Mucosa of rectum (tissue), 2 donors: ENCODE data around the gene GYPB.
"Not testable (repeated sequence)": the region's sequence is repeated elsewhere in the genome, so short reads cannot be mapped to it uniquely, and the experiment has no call there.

Source experiments
- H3K27ac ChIP-seq, 2 donors: one replicate each; pipeline ENCODE4 v1.7.0; 2013; ENCODE audit warnings: inconsistent platforms in 2 of 2, low read depth in 2 of 2, low read length in 2 of 2
- H3K27me3 ChIP-seq, 2 donors: one replicate each; pipeline ENCODE4 v1.7.0; 2013; ENCODE audit warnings: low read length in 2 of 2; ENCODE audit not compliant: control insufficient read depth in 2 of 2, insufficient read depth in 2 of 2
- H3K36me3 ChIP-seq, 2 donors: one replicate each; pipeline ENCODE4 v1.7.0; 2013; ENCODE audit warnings: low read length in 2 of 2; ENCODE audit not compliant: control insufficient read depth in 2 of 2, insufficient read depth in 2 of 2
- H3K4me1 ChIP-seq, 2 donors: one replicate each; pipeline ENCODE4 v1.7.0; 2013; ENCODE audit warnings: low read length in 2 of 2, mild to moderate bottlenecking in 1 of 2; ENCODE audit not compliant: control insufficient read depth in 2 of 2, insufficient read depth in 2 of 2
- H3K4me3 ChIP-seq, 2 donors: one replicate each; pipeline ENCODE4 v1.7.0; 2013; ENCODE audit warnings: low read length in 2 of 2
- H3K9ac ChIP-seq, 2 donors: one replicate each; pipeline ENCODE4 v1.7.0; 2013; ENCODE audit warnings: low read length in 2 of 2, low read depth in 1 of 2, mild to moderate bottlenecking in 1 of 2
- H3K9me3 ChIP-seq, 2 donors: one replicate each; pipeline ENCODE4 v1.7.0; 2013; ENCODE audit warnings: low read length in 2 of 2; ENCODE audit not compliant: control insufficient read depth in 2 of 2
- donor health status: healthy.
- donor health status: Normal muscosa, but diverticular disease.

The GYPB gene

GRCh38 chr4:144019277-144019676 is at the start of gene GYPB:
TSS of gene GYPB (minus strand) at chr4:144019380. CDS start at chr4:144019287, 93 bp downstream.
- H3K27me3 ChIP-seq, H3K36me3 ChIP-seq, H3K9ac ChIP-seq, H3K9me3 ChIP-seq, H3K27ac ChIP-seq, H3K4me1 ChIP-seq, H3K4me3 ChIP-seq: not testable (repeated sequence)

DNA sequence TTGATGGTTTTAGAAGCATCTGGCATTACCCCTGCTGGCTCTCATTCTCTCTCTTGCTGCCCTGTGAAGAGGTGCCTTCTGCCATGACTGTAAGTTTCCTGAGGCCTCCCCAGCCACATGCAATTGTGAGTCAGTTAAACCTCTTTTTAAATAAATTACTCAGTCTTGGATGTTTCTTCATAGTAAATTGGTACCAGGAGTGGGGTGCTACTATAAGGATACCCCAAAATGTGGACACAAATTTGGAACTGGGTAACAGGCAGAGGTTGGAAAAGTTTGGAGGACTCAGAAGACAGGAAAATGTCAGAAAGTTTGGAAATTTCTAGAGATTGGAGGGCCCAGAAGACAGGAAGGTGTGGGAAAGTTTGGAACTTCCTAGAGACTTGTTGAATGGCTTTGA is 42.4 kb upstream of the GYPB start:
- H3K36me3 ChIP-seq, H3K9me3 ChIP-seq, H3K27ac ChIP-seq, H3K4me3 ChIP-seq, H3K9ac ChIP-seq, H3K4me1 ChIP-seq, H3K27me3 ChIP-seq: not testable (repeated sequence)

GRCh38 chr4:144060234-144060859 is 41.2 kb upstream of the GYPB start:
- not testable (repeated sequence) for H3K4me1 ChIP-seq, H3K27ac ChIP-seq, H3K9ac ChIP-seq, H3K4me3 ChIP-seq, H3K27me3 ChIP-seq, H3K36me3 ChIP-seq, H3K9me3 ChIP-seq

GRCh38 chr4:144056800-144057199 is 37.6 kb upstream of the GYPB start:
- Histone ChIP-seq H3K9ac (no peak overlapping the region), H3K27me3 (no peaks in the 10 kb centered on the region), H3K9me3 (no peaks in the 10 kb centered on the region), H3K4me1 (no peaks in the 10 kb centered on the region), H3K27ac (no peak overlapping the region), H3K4me3 (no peak overlapping the region), H3K36me3 (no peaks in the 10 kb centered on the region)

GRCh38 chr4:144055336-144055735 is 36.2 kb upstream of the GYPB start:
- H3K4me1 ChIP-seq, H3K9ac ChIP-seq, H3K36me3 ChIP-seq, H3K27me3 ChIP-seq, H3K27ac ChIP-seq, H3K4me3 ChIP-seq, H3K9me3 ChIP-seq: not testable (repeated sequence)

DNA sequence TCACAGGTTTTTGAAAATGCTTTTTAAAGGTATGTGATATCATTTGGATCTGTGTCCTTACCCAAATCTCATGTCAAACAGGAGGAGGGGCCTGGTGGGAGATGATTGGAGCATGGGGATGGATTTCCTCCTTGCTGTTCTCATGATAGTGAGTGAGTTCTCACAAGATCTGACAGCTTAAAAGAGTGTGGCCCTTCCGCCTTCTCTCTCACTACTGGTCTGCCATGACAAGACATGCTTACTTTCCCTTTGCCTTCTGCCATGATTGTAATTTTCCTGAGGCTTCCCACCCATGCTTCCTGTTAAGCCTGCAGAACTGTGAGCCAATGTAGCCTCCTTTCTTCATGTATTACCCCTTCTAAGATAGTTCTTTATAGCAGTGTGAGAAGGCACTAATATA is 32.3 kb upstream of the GYPB start:
- not testable (repeated sequence) for H3K9ac ChIP-seq, H3K27me3 ChIP-seq, H3K4me1 ChIP-seq, H3K4me3 ChIP-seq, H3K36me3 ChIP-seq, H3K9me3 ChIP-seq, H3K27ac ChIP-seq

DNA sequence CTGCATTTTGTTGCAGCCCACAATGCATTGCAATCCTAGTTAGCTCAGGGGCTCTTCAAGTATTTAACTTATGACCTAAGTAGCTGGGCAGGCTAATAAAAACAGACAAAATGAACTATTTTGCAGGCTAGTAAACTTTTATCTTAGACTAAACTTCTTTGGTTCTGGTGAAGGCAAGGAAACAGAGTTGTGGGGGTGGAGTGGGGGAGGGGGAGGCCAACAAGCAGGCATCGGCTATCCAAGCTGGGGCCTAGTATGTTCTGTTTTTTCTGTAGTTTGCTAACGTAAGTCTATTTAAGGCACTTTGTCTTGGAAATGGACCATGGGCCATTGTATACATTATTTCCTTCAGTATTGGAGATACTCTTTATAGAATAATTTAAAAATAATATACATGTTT is 31.5 kb upstream of the GYPB start:
- not testable (repeated sequence) for H3K36me3 ChIP-seq, H3K9ac ChIP-seq, H3K27ac ChIP-seq, H3K27me3 ChIP-seq, H3K9me3 ChIP-seq, H3K4me1 ChIP-seq, H3K4me3 ChIP-seq

DNA sequence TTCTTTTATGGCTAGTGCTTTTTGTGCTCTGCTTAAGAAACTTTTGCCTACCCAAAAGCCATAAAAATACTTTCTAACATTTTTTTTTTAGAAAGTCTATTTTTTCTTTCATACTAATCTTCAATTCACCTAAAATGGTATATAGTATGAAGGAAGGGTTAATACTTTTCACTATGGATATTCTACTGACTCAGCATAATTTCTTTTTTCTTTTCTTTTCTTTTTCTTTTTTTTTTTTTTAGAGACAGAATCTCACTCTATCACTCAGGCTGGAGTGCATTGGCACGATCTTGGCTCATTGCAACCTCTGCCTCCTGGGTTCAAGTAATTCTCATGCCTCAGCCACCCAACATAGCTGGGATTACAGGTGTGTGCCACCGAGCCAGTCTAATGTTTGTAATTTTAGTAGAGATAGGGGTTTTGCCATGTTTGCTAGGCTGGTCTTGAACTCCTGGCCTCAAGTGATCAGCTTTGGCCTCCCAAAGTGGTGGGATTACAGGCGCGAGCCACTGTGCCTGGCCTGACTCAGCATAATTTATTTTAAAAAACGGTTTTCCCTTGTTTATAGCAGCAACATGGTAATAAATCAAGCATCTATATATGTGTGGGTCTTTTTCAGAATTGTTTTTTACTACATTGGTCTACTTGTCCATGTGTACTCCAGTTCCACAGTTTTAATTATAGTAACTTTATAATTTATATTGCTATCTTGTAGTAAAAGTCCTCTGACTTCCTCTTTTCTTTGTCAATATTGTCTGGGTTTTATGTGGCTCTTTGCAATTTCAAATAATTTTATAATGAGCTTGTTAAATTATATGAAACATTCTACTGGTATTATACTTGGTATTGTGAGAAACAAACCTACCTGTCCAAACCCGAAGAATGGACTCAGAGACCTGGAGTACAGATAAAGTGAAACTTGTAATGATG is 30.6 kb upstream of the GYPB start:
- H3K9ac ChIP-seq, H3K4me1 ChIP-seq, H3K9me3 ChIP-seq, H3K27me3 ChIP-seq, H3K4me3 ChIP-seq, H3K36me3 ChIP-seq, H3K27ac ChIP-seq: not testable (repeated sequence)

- not testable (repeated sequence) for H3K9me3 ChIP-seq, H3K27me3 ChIP-seq, H3K4me1 ChIP-seq, H3K36me3 ChIP-seq, H3K9ac ChIP-seq, H3K27ac ChIP-seq, H3K4me3 ChIP-seq
These were observed 25.8 kb upstream of the GYPB start for GRCh38 chr4:144044936-144045335.

DNA sequence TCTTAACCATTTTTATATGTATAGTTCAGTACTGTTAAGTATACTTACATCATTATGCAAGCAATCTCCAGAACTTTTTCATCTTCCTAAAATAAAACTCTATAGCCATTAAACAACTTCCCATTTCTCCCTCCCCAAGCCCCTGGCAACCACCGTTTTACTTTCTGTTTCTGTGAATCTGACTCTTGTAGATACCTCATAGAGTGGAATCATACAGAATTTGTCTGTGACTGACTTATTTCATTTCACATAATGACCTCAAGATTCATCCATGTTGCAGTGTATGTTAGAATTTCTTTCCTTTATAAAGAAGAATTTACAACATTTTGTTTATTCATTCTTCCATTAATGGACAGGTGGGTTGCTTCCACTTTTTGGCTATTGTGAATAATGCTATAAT is 13.4 kb upstream of the GYPB start:
- not testable (repeated sequence) for H3K27ac ChIP-seq, H3K27me3 ChIP-seq, H3K36me3 ChIP-seq, H3K9ac ChIP-seq, H3K9me3 ChIP-seq, H3K4me3 ChIP-seq, H3K4me1 ChIP-seq
